Mesenteric fat pad (tissue), 1 donor: Measurements from ENCODE around the gene HS1BP3. TPM values are rescaled to one million over a fixed set of nuclear protein-coding genes. Genes with fewer than 3 reads are reported as not detected.
A peak's percentile ranks its signal among the peaks of the same experiment; 100 is the strongest.

Experiments used
- DNase-seq: peaks from one replicate; pipeline ENCODE4 v3.0.0-alpha.2; 2020; ENCODE audit warnings: low spot score
- total RNA-seq: library from RNA; stranded (reverse); fragmentation: NEBNext Ultra II Directional; extraction: Animal tissue kit (Norgen Biotek cat#: 25700); gene quantifications from one replicate; pipeline ENCODE4 v1.2.1, GENCODE V29; 2021
- donor health status: DM: yes; HTN: yes; CAD: no.

HS1BP3 gene
- total RNA-seq, 1 donor from 2014 or later: 28.8 TPM

GRCh38 chr2:20630967-20631366 lies 19.9 kb downstream of the HS1BP3 start:
- DNase-seq: no peak

- DNase-seq: no peak
These were observed 21.2 kb downstream of the HS1BP3 start for GRCh38 chr2:20629581-20630171.

GRCh38 chr2:20629181-20629580 lies 21.7 kb downstream of the HS1BP3 start:
- DNase-seq: no peak

- no peak for DNase-seq
These were observed 23.1 kb downstream of the HS1BP3 start for GRCh38 chr2:20627712-20628380.

- DNase-seq: peak; percentile 83
These were observed 24.0 kb downstream of the HS1BP3 start for GRCh38 chr2:20626698-20627513.

GRCh38 chr2:20626392-20626697 lies 24.6 kb downstream of the HS1BP3 start:
- DNase-seq: peak; percentile 67

GRCh38 chr2:20625491-20626391 lies 25.2 kb downstream of the HS1BP3 start:
- peak; percentile 83 for DNase-seq

- DNase-seq: peak; percentile 78
These were observed 25.9 kb downstream of the HS1BP3 start for GRCh38 chr2:20624884-20625485.

- peak; percentile 81 for DNase-seq
These were observed 26.6 kb downstream of the HS1BP3 start for GRCh38 chr2:20624156-20624883.

- DNase-seq: peak; percentile 90
These were observed 27.1 kb downstream of the HS1BP3 start for GRCh38 chr2:20623741-20624155.

GRCh38 chr2:20623241-20623640 lies 27.7 kb downstream of the HS1BP3 start:
- peak; percentile 81 for DNase-seq

- peak; percentile 55 for DNase-seq
These were observed 28.2 kb downstream of the HS1BP3 start for GRCh38 chr2:20622731-20623130.

GRCh38 chr2:20622296-20622686 lies 28.6 kb downstream of the HS1BP3 start:
- peak; percentile 68 for DNase-seq

GRCh38 chr2:20621366-20622295 lies 29.3 kb downstream of the HS1BP3 start:
- peak; percentile 60 for DNase-seq

- peak; percentile 77 for DNase-seq
These were observed 30.1 kb downstream of the HS1BP3 start for GRCh38 chr2:20620696-20621365.

- DNase-seq: peak; percentile 67
These were observed 30.6 kb downstream of the HS1BP3 start for GRCh38 chr2:20620271-20620681.

- peak; percentile 76 for DNase-seq
These were observed 31.3 kb downstream of the HS1BP3 start for GRCh38 chr2:20619624-20620024.

- DNase-seq: peak; percentile 84
These were observed 31.9 kb downstream of the HS1BP3 start for GRCh38 chr2:20618886-20619521.
